Germinal center (tissue), 1 donor: ENCODE data around the gene ETV6.
"Not testable (repeated sequence)": the region's sequence is repeated elsewhere in the genome, so short reads cannot be mapped to it uniquely, and the experiment has no call there.

Source experiments
- DNase-seq: peaks from one replicate; pipeline ENCODE4 v3.0.0; 2012; ENCODE audit warnings: mixed read lengths, low spot score

ETV6 gene

DNA sequence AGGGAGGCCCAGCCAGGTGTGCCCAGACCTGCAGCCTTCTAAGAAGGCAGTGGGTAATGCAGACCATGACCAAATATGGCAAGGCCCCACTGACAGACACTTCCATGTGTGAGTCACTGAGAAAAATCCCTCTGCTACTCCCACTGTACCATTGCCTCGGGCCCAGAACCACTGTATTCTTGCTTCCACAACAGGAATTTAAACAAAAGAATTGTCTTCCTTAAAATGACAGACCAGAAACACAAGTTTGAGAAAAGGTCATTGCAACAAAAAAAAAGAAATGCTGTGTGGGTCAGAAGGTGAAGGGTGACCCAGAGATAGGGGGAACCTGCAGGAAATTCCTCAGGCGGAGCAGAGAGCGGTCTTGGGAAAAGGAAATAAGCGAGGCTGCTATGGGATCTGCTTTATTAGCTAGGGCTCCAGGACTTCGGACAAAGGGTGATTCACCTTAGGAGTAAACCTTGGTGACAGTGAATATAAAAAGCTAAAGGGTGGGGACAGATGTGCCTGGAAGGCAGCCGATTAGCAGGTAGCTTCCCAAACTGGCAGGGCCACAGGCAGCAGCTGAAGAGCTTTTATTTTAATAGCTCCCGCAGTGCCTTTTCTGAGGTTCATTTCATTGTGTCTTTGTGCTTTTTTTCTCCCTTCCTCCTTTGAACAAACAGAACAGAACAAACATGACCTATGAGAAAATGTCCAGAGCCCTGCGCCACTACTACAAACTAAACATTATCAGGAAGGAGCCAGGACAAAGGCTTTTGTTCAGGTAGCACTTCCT is 236.0 kb downstream of the ETV6 start:
- DNase-seq, result no peak

DNA sequence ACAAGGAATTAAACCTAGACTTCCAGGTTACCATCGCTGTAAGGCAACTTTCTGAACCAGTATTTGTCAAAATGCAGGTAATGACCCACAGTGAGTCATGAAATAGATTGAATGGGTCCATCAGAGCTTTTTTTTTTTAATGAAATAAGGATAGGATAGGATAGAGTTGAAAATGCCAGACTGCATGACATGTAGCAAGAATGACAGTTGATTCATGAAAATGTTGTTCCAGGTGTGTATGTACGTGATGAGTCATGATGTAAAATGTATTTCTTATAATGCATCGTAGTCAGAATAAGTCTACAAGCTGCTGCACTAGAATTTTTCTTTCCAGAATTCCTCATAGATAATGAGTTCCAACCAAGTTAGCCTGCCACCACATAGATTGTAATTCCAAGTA is 236.9 kb downstream of the ETV6 start:
- DNase-seq, result no peak

DNA sequence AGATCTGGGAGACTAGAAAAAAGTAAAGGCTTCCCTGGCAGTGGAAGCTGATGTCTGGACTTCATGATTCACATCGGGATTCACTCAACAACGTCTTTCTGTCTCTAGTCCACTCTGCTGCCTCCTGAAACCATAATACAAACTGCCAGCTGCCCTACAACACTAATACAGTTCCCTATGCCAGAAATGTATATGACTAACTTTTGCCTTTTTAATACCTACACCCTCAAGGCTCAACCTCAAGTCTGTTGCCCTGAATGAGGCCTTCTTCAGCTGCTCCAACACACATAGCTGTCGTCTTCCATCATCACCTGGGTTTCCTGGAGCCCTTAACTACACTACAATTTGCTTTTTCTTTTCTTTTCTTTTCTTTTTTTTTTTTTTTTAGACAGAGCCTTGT is 238.6 kb downstream of the ETV6 start:
- DNase-seq, result no peak

DNA sequence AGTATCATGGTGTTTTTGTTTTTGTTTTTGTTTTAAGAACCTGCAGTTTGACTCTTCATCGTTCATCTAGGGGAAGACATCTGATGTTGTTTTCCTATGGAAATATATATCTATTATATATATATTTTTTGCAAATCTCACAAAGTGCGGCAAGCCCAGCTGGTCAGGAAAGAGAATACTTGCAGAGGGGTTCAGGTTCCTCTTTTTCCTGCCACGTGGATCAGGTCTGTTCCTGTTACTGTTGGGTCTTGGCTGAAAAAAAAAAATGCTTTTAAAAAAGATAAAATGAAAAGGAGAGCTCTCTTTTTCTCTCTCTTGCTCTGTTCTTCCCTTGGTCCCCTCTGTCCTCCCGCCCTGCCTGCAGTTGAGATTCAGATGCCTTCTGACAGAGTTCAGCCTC is 241.9 kb downstream of the ETV6 start:
- no peak for DNase-seq

DNA sequence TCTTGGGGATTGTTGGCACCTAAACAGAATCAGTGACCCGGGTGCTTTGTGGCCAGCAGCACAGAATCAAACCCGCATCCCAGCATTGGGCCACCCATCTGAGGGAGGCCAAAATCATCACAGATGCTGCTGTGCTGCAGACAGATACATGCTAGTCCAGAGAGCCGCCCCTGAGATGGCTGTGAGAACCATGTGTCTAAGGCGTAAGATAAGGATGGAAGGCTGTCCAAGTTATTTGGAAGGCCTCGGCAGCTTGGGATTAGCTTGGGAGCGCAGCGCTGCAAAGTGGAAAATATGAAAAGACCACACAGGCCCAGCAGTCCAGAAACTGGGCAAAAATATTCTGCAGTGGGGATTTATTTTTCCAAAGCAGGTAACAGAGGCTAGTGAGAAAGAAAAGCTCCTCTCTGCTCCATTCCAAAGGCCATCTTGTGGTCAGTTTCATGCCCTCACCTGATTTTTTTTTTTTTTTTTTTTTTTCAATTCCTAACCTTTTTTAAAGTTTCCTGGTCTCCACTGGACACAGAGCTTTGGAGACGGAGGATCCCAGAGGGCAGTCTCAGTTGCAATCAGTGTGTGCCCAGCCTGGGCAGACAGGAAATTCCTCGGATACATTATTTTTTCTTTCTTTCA is 242.4 kb downstream of the ETV6 start:
- no peak for DNase-seq

DNA sequence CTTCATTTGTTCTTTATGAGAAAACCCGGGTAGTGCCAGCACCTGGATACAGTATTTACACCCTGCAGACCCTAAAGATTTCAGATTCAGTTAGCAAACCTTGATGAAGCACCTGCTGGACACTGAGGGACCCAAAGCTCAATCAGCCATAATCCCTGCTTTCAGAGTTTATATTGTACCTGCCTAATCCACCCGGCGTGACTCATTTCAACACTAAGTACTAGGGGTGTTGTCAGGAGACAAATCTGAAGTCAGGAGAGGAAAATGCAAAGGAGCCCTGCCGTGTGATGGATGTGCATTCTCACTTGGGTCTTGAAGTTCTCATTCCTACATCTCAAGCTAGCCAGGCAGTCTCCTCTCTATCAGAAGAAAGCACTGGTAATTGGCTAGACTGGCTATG is 244.5 kb downstream of the ETV6 start:
- no peak for DNase-seq

DNA sequence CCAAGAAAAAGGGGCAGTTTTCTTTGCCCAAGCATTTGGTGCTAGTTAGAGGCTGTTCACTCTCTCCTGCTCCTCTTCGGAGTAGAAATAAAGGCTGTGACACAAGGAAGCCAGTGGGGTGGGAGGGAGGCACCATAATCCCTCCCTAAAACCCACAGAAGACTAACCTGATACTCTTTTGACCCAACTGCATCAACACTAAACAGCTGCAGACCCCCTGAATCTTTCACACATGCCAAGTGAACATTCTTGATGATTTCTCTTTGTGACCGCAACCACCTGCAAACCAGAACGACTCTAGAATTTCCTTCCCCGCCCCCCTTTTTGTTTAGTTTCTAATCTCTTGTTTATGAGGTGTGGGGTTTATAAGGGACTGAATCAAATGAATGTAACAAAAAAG is 245.4 kb downstream of the ETV6 start:
- no peak for DNase-seq

DNA sequence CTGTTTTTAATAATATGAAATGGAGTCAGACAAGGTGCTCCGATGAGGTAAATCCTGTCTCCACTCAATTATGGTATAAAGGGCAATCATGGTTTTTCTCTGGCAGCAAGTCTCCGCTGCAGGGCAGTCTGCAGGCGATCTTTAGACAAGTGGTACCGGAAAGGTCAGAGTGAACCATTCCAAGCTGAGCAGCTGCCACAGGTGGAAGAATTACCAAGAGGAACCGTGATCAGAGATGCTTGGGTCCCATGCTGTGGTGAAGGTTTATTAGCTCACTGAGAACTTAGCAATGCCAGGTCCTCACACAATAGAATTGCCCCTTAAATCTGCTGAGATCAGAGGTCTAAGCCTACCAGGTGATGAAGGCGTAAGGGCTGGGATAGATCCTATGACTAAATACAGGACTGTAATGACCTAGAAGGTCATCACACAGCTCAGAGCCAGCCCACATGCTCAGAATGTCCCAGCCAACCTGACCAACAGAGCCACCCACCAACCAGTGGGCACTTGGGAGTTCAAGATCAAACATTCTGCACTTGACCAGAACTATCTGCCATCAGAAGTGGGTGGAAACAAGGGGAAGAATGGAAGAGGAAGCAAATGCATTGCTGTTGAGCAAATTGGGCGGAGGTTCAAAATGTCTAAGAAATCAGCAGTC is 246.1 kb downstream of the ETV6 start:
- DNase-seq, result no peak

DNA sequence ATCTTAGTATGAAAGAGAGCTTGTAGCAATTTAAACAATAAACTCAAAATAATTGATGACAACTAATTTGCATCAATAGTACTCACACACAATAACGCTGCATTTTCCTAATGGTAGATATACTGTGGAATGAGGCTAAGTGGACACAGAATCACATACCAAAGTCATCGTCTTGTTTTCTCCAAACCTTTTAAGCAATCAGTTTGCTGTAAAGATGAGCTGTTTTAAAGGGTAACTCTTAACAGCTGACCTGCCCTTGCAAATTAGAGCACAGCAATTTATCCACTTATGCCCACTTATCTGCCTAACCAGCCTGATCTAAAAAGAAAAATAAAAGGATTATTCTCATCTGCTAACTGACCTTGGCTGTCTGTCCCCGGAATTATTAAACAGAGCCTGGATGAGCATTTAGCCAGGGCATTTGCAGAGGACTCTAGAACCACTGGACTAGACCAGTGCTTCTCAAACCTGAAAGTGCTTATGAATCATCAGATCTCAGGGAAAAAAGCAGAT is 247.0 kb downstream of the ETV6 start:
- DNase-seq, result no peak

DNA sequence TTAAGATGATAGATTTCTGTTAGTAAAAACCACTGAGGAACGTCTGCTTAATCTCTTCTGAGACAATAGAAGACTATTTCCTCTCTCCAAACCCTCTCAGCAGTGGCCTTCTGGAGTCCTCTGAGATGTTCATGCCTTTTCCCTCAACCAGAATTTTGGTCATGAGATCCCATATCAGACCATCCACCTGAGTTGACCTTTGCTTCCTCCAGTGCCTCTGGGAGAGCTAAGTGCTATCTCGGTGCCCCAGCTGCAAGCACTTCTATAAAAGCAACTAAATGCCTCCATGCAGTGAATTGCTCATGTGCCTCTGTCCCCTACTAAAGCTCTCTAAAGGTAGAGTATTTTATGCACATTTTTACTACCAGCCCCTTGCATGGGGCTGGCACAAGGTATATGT is 248.4 kb downstream of the ETV6 start:
- no peak for DNase-seq

DNA sequence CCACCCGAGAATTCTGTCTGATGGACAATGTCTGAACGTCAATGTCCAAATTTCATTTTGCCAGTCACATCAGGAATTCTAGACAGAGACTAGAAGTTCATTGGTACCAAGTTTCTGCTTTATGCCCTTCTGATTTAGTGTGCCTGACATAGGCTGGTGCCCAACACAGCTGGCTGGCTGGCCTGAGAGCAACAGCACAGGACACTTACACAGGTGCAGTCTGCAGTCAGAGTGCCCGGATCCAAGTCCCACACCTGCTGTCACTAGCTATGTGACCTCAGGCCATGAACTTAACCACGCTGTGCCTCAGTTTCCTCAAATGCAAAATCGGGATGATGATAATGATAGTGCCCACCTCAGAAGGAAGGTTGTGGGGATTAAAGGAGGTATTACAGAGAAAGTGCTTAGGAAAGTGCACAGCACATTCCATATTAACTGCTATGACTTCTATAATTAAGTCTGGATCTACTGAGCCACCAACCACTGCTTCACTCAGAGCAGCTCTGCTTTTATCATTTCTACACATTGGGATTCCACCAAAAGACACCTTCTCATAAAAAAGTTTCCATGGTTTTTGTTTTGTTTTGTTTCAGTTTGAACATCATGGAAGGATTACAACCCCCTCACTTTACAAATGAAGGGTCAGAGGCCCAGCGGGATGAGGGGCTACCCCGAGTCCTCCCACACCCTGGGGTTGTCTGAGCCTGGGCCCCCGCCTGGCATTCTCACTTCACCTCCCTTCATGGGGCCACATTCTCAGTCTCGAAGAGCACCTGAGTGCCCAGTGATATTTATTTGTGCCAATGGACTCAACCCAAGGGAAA is 252.4 kb downstream of the ETV6 start:
- no peak for DNase-seq

DNA sequence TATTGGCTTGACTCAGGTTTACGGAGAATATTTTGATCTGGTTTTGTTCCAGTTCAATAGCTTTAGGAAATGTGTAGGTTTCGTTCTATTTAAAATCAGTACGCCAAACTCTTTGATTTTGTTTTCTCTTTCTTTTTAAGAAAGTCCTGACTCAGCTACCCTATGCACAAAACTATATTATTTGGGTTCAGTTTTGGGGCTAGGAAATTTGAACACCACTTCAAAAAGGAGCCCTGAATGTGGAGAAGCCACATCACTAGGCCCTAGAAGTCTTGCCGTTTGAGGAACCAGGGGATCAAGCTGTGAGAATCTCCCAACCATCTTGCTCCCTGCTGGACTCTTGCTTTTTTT is 253.0 kb downstream of the ETV6 start:
- no peak for DNase-seq

DNA sequence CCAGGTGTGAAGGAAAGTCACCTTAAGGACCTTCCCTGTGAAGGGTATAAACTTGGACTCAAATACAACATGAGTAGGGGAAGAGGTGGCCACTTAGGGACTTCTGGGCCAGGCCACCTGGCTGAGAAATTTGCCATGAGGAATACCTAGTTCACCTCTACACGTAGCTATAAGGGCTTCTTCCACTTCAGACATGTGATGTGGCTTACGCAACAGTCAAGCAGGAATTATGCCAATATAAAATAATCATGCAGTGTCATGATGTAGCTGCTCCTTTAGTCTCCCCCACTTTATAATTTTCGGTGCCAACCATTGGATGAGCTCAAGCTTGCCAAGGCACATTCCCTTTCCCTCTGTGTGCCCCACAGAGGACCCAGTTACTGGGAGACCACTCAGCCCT is 254.7 kb downstream of the ETV6 start:
- no peak for DNase-seq

DNA sequence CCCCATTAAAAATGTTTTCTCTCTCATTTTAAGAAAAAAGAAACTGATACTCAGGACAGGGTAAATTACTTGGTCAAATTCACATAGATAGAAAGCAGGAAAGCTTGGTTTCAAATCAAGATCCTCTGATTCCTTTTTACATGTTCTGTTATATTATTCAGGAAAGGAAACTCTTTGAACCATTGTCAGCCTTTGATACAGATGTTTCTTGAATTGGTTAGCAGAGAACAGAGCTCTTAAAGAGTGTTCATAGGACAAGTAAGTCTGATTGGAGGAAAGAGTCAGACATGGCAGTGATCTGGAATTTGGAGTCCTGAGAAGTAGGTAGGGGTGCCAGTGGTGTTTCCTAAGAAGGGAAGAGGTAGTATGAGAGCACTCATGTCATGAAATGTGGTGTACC is 256.1 kb downstream of the ETV6 start:
- DNase-seq, result no peak

DNA sequence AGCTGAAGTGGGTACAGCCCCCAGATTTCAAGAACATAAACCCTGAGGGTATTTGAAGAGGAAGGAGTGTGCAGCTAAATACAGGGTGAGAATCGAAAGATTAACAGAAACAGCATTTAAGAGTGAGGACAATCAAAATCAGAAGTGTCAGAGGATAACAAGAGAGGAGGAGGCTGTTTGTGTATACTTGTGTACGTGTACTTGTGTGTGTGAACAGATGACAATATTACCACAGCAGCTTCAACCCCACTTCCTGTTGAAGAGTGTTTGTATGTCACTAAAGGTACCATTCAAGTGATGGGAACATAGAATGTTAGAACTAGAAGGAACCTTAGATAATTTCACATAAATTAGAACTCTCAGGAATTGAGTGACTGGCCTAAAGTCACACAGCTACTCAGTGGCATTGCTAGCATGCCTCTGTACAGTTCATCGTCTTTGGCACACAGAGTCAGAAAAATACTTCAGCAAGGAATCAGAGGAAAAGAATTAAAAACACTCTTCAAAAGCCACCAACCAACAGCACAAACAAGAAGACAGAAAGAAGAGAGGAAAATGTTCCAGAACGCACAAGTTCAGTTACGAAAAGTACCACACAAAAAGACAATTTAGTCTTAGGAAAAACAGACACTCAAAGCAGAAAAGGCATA is 256.9 kb downstream of the ETV6 start:
- DNase-seq, result no peak

DNA sequence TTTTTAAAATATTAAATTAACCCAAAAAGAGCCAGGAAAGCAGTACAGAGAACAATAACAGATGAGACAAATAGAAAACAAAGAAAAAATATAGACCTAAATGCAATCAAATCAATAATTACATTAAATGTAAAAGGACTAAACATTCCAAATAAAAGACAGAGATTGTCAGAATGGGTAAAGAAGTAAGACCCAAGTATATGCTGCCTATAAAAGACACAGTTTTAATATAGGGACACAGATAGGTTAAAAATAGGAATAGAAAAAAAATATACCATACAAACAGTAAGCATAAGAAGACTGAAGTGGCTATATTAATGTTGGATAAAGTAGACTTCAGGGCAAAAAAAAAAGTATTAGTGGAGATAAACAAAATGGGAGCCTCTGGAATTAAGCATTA is 258.2 kb downstream of the ETV6 start:
- no peak for DNase-seq

DNA sequence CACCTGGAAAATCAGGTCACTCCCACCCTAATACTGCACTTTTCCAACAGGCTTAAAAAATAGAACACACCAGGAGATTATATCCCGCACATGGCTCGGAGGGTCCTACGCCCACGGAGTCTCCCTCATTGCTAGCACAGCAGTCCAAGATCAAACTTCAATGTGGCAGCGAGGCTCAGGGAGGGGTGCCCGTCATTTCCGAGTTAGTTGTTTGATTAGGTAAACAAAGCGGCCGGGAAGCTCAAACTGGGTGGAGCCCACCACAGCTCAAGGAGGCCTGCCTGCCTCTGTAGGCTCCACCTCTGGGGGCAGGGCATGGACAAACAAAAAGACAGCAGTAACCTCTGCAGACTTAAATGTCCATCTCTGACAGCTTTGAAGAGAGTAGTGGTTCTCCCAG is 259.9 kb downstream of the ETV6 start:
- not testable (repeated sequence) for DNase-seq

DNA sequence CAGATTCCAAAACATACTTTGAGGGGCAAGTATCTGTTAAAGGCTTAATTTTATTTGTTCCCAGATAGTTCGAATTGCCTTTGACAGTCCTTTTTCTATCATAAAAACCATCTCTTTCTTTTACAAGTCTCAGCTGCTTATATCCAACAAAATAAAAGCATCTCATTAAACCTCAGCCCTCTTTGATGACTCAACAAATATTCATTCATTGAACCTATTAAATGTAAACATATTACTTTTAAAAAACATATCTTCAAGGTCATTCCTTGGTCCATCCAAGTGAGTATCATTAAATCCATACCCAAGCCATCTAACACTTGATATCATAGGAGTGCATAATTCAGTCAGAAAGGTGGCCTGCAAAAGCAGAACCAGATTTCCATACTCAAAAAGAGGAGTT is 266.6 kb downstream of the ETV6 start:
- no peak for DNase-seq

DNA sequence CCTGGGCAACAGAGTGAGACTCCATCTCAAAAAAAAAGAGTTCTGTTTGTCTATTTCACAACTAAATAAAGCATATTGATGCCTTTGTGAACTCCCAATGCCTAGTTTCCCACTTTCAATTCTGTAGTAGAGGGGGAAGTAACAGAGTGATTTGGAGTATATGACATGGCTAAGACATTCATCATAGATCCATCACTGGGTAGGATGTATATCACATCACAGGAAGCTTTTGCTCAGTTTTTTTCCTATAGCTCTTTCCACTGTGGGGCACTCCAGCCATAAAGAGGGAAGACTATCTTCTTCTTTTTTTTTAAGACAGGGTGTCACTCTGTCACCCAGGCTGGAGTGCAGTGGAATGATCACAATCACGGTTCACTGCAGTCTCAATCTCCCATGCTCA is 267.3 kb downstream of the ETV6 start:
- DNase-seq, result no peak

DNA sequence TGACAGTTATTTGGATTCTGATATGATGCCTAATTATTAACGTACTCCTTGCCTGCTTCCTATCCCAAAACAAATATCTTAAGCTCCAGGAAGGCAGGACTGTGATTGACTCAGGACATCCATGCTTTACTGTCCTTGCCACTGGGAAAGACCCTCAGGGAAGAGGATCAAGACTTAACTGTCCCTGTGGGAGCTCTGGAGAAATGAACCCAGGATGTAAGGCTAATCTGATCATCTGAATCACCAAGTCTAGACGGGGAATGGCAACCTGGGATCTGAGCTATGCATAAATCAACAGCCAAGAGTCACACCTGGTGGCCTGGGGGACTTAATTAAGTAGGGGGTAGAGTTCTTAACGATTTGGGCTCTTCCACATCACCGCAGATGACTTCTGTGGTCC is 268.0 kb downstream of the ETV6 start:
- no peak for DNase-seq

DNA sequence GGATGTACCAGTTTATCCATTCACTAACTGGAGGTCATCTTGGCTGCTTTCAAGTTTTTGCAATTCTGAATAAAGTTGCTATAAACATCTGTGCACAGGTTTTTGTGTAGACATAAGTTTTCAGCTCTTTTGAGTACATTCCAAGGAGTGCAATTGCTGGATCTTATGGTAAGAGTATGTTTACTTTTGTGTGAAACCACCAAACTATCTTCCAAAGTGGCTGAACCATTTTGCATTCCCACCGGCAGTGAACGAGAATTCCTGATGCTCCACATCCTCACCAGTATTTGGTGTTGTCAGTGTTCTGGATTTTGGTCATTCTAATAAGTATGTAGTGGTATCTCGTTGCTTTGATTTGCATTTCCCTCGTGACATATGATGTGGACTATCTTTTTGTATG is 270.8 kb downstream of the ETV6 start:
- DNase-seq, result no peak

DNA sequence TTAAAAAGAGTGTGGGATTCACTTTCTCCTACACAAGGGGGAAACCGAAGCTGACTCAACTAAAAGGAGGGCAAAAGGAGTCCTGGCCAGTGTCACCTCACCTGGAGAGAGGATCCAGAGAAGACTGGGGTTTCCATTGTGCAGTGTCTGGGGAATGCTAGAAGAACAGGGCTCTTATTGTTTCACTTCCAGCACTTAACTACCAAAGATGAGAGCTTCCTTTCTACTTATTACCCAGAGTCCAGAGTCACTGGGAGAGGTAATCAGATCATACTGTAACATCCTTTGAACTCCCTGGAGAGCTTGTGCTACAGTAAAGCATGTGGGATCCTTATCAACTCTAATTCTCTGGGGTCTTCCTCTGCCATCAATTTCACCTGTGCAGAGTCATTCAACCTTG is 272.9 kb downstream of the ETV6 start:
- no peak for DNase-seq
